GM21576 (cell line): Measurements from ENCODE around the gene DAB2.
"Not testable (repeated sequence)": the region's sequence is repeated elsewhere in the genome, so short reads cannot be mapped to it uniquely, and the experiment has no call there.

Experiments
- ATAC-seq: cut with Tn5 transposase; IDR thresholded peaks from one replicate; pipeline ENCODE4 v1.9.1; 2021; ENCODE audit warnings: mild to moderate bottlenecking, moderate library complexity; ENCODE audit not compliant: unreplicated experiment

DAB2 gene

GRCh38 chr5:39422728-39423285 lies 2.0 kb downstream of the DAB2 start:
- no peak for ATAC-seq

DNA sequence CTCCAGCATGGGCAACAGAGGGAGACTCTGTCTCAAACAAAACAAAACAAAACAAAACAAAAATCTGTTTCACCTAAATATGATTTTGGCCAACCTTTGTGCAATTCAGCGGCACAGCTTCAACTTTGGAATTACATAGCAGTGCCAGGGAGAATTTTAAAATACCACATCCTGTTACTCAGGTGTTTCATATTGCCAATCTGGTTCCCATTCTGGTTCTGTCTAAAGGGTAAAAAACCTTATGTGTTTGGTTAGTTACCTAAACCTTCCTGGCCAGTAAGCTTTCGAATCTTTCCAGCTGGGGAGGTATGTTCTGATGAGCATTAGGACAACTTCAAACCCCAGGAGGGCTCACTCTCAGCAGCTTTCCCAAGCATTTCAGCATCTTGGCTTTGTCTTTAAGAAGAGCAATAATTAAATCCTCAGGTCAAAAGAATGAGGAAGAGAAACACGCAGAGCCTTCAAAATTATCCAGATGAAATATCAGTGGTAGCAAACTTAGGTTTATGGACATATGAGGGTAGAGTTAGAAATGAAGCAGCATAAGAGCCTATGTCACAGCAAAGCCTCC lies 2.7 kb downstream of the DAB2 start:
- ATAC-seq = no peak

- no peak for ATAC-seq
Observed at GRCh38 chr5:39420482-39421145, 4.2 kb downstream of the DAB2 start.

GRCh38 chr5:39419796-39420195 lies 5.0 kb downstream of the DAB2 start:
- no peak for ATAC-seq

GRCh38 chr5:39417979-39418378 lies 6.8 kb downstream of the DAB2 start:
- ATAC-seq = no peak

- ATAC-seq = no peak
Observed at GRCh38 chr5:39415201-39415600, 9.6 kb downstream of the DAB2 start.

- no peak for ATAC-seq
Observed at GRCh38 chr5:39414426-39414825, 10.4 kb downstream of the DAB2 start.

DNA sequence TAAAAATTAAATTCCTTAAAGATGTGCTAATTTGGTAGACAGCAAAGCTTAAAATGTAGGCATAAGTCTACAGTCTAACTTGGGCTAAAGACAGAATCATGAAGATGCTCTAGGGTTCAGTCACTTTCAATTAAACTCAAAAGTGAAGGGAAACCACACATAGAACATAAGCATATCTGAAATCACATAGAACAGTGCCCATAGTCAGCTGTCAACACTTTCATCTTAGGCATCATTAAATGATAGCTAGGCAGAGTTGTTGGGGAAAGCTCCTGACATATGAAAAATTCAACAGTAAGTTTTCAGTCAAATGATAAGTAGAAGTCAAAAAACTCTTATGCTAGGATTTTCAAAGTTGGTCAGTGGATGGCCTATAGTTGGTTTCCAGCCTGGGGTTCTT lies 11.0 kb downstream of the DAB2 start:
- ATAC-seq = no peak

- no peak for ATAC-seq
Observed at GRCh38 chr5:39412721-39413394, 11.9 kb downstream of the DAB2 start.

GRCh38 chr5:39411985-39412384 lies 12.8 kb downstream of the DAB2 start:
- no peak for ATAC-seq

DNA sequence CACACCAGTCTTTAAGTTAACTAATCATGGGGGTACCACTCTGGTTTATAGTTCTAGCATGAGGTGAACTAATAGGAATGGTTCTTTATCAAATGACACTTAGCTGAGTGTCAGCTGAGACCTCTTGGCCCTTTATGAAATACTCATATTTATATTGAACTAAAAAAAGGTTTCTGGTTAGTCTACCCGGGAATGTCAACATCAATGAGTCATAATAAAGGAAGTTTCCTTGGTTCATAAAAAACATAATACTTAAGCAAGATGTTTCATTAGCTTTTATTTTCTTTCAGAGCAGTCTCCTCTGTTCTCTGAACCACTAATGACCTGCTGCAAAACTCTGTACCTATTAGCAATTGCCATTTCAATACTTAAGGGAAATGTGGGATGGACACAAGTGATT lies 13.7 kb downstream of the DAB2 start:
- ATAC-seq = no peak

GRCh38 chr5:39409033-39409432 lies 15.7 kb downstream of the DAB2 start:
- ATAC-seq = no peak

DNA sequence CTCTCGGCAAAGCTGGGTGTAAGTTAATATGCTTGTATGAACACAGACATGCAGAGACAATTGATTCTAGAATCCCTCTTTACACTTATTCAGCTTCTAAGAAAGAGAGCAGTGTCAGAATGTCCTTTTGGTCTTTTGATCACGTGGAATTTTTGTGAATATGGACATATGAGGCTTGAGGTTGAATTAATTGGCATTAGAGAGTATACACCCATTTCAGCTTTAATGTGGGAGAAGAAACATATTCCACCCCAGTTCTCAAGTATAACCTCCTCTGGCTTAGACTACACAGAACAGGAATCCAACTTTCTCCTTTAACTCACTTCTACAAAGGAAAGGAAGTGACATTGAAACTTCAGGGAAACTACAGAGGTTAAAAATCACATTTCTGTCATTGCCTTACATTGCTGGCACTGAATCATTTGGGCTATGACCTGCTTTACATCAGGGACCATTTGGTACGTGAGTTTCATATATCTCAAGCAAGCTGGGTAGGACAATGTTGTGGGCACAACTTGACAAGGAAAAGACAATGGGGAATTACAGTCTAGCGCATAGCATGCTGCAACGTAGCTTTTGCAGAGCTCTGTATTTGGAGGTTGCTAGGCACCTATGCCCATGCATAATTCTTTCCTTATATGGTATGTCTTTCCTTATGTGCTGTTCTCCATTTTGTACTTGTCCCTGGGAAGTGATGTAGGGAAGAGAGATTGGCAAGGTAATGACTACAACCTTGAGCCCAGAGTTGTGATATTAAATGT lies 19.5 kb downstream of the DAB2 start:
- ATAC-seq = no peak

GRCh38 chr5:39403761-39404160 lies 21.0 kb downstream of the DAB2 start:
- ATAC-seq = not testable (repeated sequence)

- not testable (repeated sequence) for ATAC-seq
Observed at GRCh38 chr5:39402140-39402539, 22.6 kb downstream of the DAB2 start.

DNA sequence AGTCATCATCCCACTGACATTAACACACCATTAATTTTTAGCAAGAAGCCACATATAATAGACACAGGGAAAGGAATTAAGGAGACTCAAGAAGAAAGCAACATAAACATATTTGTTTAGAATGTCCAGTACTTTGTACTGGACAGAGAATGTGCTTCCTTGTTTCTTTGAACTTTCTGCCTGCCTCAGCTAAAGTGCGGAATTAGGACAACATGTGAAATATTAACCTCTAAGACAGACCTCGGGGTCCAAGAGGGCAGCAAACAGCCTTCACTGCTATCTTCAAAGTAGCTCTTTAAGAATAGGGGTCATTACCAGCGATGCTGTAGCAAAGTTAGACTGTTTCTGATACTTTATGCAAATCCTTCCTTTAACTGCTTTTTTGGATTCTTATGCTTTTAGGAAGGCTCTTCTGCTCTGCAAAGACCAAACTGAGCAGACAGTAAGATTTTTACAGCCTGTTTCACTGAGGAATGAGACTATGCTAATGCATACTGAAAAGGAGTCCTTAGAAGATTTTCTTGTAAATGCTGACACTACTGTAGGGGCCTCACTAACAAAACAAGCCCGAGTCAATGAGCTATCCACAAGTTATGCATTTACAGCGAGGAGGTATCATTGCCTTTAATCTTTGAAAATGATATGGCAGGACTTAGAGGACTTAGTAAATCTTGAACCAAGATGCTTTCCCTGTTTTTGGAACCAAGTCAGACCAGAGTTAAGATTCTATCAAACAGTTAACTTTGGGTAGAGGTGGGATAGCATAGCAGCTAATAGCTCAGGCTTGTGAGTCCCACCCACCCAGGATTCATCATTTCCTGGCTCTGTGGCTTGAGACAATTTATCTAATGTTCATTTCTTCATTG lies 23.8 kb downstream of the DAB2 start:
- ATAC-seq = no peak

- no peak for ATAC-seq
Observed at GRCh38 chr5:39399135-39400036, 25.4 kb downstream of the DAB2 start.

- no peak for ATAC-seq
Observed at GRCh38 chr5:39396843-39397242, 27.9 kb downstream of the DAB2 start.

- ATAC-seq = no peak
Observed at GRCh38 chr5:39395521-39395920, 29.3 kb downstream of the DAB2 start.
